ENCODE results near the gene CACNG8.

Gene CACNG8

GRCh38 chr19:53961523-53962356 is 997 bp upstream of the CACNG8 start:
- DNase-seq (ENCODE audit: low spot score) = no peak

GRCh38 chr19:53965091-53965490 is 2.4 kb downstream of the CACNG8 start:
- no peak for DNase-seq (ENCODE audit: low spot score)

- DNase-seq (ENCODE audit: low spot score) = no peak
These were observed 4.2 kb downstream of the CACNG8 start for GRCh38 chr19:53966931-53967330.

GRCh38 chr19:53969366-53969765 is 6.6 kb downstream of the CACNG8 start:
- DNase-seq (ENCODE audit: low spot score) = no peak

GRCh38 chr19:53971673-53972072 is 8.9 kb downstream of the CACNG8 start:
- no peak for DNase-seq (ENCODE audit: low spot score)

GRCh38 chr19:53977429-53977990 is 14.8 kb downstream of the CACNG8 start:
- DNase-seq (ENCODE audit: low spot score) = peak; percentile 88

- peak; percentile 94 for DNase-seq (ENCODE audit: low spot score)
These were observed 15.4 kb downstream of the CACNG8 start for GRCh38 chr19:53977991-53978731.

GRCh38 chr19:53978975-53979801 is 16.5 kb downstream of the CACNG8 start:
- no peak for DNase-seq (ENCODE audit: low spot score)

GRCh38 chr19:53980539-53981375 is 18.0 kb downstream of the CACNG8 start:
- no peak for DNase-seq (ENCODE audit: low spot score)

- no peak for DNase-seq (ENCODE audit: low spot score)
These were observed 18.7 kb downstream of the CACNG8 start for GRCh38 chr19:53981376-53981951.

- no peak for DNase-seq (ENCODE audit: low spot score)
These were observed 19.3 kb downstream of the CACNG8 start for GRCh38 chr19:53982001-53982451.

GRCh38 chr19:53982611-53983010 is 19.9 kb downstream of the CACNG8 start:
- no peak for DNase-seq (ENCODE audit: low spot score)

GRCh38 chr19:53983457-53984289 is 20.9 kb downstream of the CACNG8 start:
- DNase-seq (ENCODE audit: low spot score) = no peak

- DNase-seq (ENCODE audit: low spot score) = no peak
These were observed 23.1 kb downstream of the CACNG8 start for GRCh38 chr19:53985863-53986262.

- no peak for DNase-seq (ENCODE audit: low spot score)
These were observed 26.2 kb downstream of the CACNG8 start for GRCh38 chr19:53988981-53989380.

- DNase-seq (ENCODE audit: low spot score) = no peak
These were observed 27.1 kb downstream of the CACNG8 start for GRCh38 chr19:53989600-53990533.

GRCh38 chr19:53991224-53992113 is 28.7 kb downstream of the CACNG8 start, which contains the start of gene CACNG6:
Gene CACNG6, plus strand, starts transcription at chr19:53991637. Its CDS starts 1,241 bp downstream, at chr19:53992878.
- DNase-seq (ENCODE audit: low spot score) = peak; percentile 63

Data from hepatic stellate cell (primary cell).